Astrocyte (in vitro differentiated cells and primary cell): ENCODE data around the gene SUV39H2. TPM values are rescaled to one million over a fixed set of nuclear protein-coding genes. Genes with fewer than 3 reads are reported as not detected.

Source experiments
- DNase-seq: peaks from one replicate; pipeline ENCODE4 v3.0.0-alpha.2; 2010; ENCODE audit warnings: low read depth
- FAIRE-seq: peaks from 2 replicates; lab custom pipeline; 2011; peaks lifted over from hg19 to GRCh38; lab: Jason Lieb, UNC
- H2AFZ ChIP-seq: 2 replicates; pipeline ENCODE4 v1.6.0; 2012; ENCODE audit warnings: low read depth, low read length, inconsistent platforms
- H3K27ac ChIP-seq: 2 replicates; pipeline ENCODE4 v1.5.1; 2011; ENCODE audit warnings: low read depth, low read length, inconsistent platforms
- H3K27me3 ChIP-seq: 2 replicates; pipeline ENCODE4 v1.6.0; 2011; ENCODE audit warnings: low read length, inconsistent platforms; ENCODE audit not compliant: insufficient read depth
- H3K36me3 ChIP-seq: 2 replicates; pipeline ENCODE4 v1.5.1; 2011; ENCODE audit warnings: low read length, inconsistent platforms; ENCODE audit not compliant: insufficient read depth
- H3K4me1 ChIP-seq: 2 replicates; pipeline ENCODE4 v1.5.1; 2011; ENCODE audit warnings: low read length, inconsistent platforms; ENCODE audit not compliant: insufficient read depth
- H3K4me2 ChIP-seq: 2 replicates; pipeline ENCODE4 v1.6.0; 2012; ENCODE audit warnings: low read length, inconsistent platforms
- H3K4me3 ChIP-seq: 2 replicates; pipeline ENCODE4 v1.5.1; 2011; ENCODE audit warnings: low read depth, mild to moderate bottlenecking, low read length, inconsistent platforms; ENCODE audit not compliant: insufficient read depth
- H3K79me2 ChIP-seq: 2 replicates; pipeline ENCODE4 v1.6.0; 2012; ENCODE audit warnings: mild to moderate bottlenecking, low read length, inconsistent platforms; ENCODE audit not compliant: insufficient read depth
- H3K9ac ChIP-seq: 2 replicates; pipeline ENCODE4 v1.6.0; 2012; ENCODE audit warnings: mild to moderate bottlenecking, low read length, inconsistent platforms
- H3K9me3 ChIP-seq: 2 replicates; pipeline ENCODE4 v1.5.1; 2012; ENCODE audit warnings: low read depth, mild to moderate bottlenecking, low read length, inconsistent platforms; ENCODE audit not compliant: insufficient read depth
- H4K20me1 ChIP-seq: 2 replicates; pipeline ENCODE4 v1.6.0; 2012; ENCODE audit warnings: low read length, inconsistent platforms; ENCODE audit not compliant: insufficient read depth
- H3K27ac Mint-ChIP-seq: one replicate; pipeline ENCODE4 v1.8.0; 2021; ENCODE audit warnings: mild to moderate bottlenecking, mixed read lengths; ENCODE audit not compliant: unreplicated experiment
- H3K27me3 Mint-ChIP-seq: one replicate; pipeline ENCODE4 v1.8.0; 2021; ENCODE audit warnings: low read depth, mixed read lengths; ENCODE audit not compliant: unreplicated experiment
- H3K36me3 Mint-ChIP-seq: one replicate; pipeline ENCODE4 v1.8.0; 2021; ENCODE audit warnings: low read depth, mixed read lengths; ENCODE audit not compliant: unreplicated experiment
- H3K4me1 Mint-ChIP-seq: one replicate; pipeline ENCODE4 v1.8.0; 2021; ENCODE audit warnings: low read depth, mixed read lengths; ENCODE audit not compliant: unreplicated experiment
- H3K4me3 Mint-ChIP-seq: one replicate; pipeline ENCODE4 v1.8.0; 2021; ENCODE audit warnings: mild to moderate bottlenecking, moderate library complexity, mixed read lengths; ENCODE audit not compliant: unreplicated experiment
- H3K9me3 Mint-ChIP-seq: one replicate; pipeline ENCODE4 v1.8.0; 2021; ENCODE audit warnings: mild to moderate bottlenecking, mixed read lengths; ENCODE audit not compliant: unreplicated experiment
- CTCF ChIP-seq: IDR thresholded peaks from 2 replicates; pipeline ENCODE4 v1.5.1; 2011; ENCODE audit warnings: low read depth, mild to moderate bottlenecking, inconsistent platforms, low read length, moderate library complexity; ENCODE audit not compliant: insufficient read depth
- EZH2 ChIP-seq: IDR thresholded peaks from 2 replicates; pipeline ENCODE4 v1.6.1; 2012; ENCODE audit warnings: mild to moderate bottlenecking, low read length, inconsistent platforms; ENCODE audit not compliant: insufficient read depth
- total RNA-seq: library from RNA; stranded (reverse); gene quantifications from 2 replicates; pipeline ENCODE4 v1.2.1, GENCODE V29; 2021

Gene SUV39H2
- total RNA-seq, 1 donor from 2014 or later, result 10.6 TPM

DNA sequence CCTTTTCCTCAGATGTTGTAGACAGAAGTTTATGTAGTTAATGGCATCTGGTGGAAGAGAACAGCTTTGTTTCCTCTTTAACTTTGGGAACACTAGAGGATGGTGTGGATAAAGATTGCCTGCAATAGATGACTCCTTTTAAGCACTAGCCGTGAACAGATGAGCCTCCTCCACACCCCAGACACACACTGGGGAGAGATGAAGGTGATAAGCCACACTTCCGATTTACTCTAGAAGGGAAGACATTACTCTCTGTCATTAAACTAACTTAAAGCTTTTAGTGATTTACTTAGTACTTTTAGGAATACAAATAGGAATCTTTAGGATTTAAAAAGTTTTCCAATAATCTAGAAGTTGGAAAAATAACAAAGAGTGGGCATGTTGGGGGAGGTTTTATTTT is 33.7 kb upstream of the SUV39H2 start:
- no peak overlapping the region for H3K9ac ChIP-seq
- H3K4me1 Mint-ChIP-seq, result no peaks in the 10 kb centered on the region
- H3K4me3 Mint-ChIP-seq, result no peak overlapping the region
- no peak overlapping the region for H3K4me3 ChIP-seq
- no peak for DNase-seq
- no peaks in the 10 kb centered on the region for H3K9me3 Mint-ChIP-seq
- H3K27me3 ChIP-seq, result no peaks in the 10 kb centered on the region
- no peak overlapping the region for H2AFZ ChIP-seq
- peaks cover 40% of the 10 kb centered on the region for H3K36me3 ChIP-seq
- peaks cover 5% of the 10 kb centered on the region for H3K36me3 Mint-ChIP-seq
- H3K9me3 ChIP-seq, result no peaks in the 10 kb centered on the region
- no peak overlapping the region for H3K4me2 ChIP-seq
- H4K20me1 ChIP-seq, result peaks cover 3% of the 10 kb centered on the region
- no peak overlapping the region for H3K27ac Mint-ChIP-seq
- H3K27ac ChIP-seq, result no peak overlapping the region
- H3K4me1 ChIP-seq, result no peaks in the 10 kb centered on the region
- no peaks in the 10 kb centered on the region for H3K27me3 Mint-ChIP-seq
- FAIRE-seq, result no peak
- peaks cover 18% of the 10 kb centered on the region for H3K79me2 ChIP-seq
- no peak for TF ChIP-seq CTCF
- no peak for TF ChIP-seq EZH2

- H3K27me3 ChIP-seq, result no peaks in the 10 kb centered on the region
- no peak overlapping the region for H2AFZ ChIP-seq
- no peaks in the 10 kb centered on the region for H3K4me1 ChIP-seq
- Mint-ChIP-seq H3K4me3 (no peak overlapping the region), H3K36me3 (peaks cover 1% of the 10 kb centered on the region), H3K27me3 (no peaks in the 10 kb centered on the region), H3K9me3 (no peaks in the 10 kb centered on the region), H3K4me1 (no peaks in the 10 kb centered on the region), H3K27ac (no peak overlapping the region)
- no peak for TF ChIP-seq CTCF
- no peak for TF ChIP-seq EZH2
- H3K4me3 ChIP-seq, result no peak overlapping the region
- H3K27ac ChIP-seq, result no peak overlapping the region
- peaks cover 11% of the 10 kb centered on the region for H3K36me3 ChIP-seq
- H3K9me3 ChIP-seq, result no peaks in the 10 kb centered on the region
- H3K9ac ChIP-seq, result no peak overlapping the region
- no peak overlapping the region for H3K4me2 ChIP-seq
- FAIRE-seq (no peak), DNase-seq (no peak)
- no peaks in the 10 kb centered on the region for H4K20me1 ChIP-seq
- H3K79me2 ChIP-seq, result no peaks in the 10 kb centered on the region
Observed at GRCh38 chr10:14852236-14852635, 26.4 kb upstream of the SUV39H2 start.

DNA sequence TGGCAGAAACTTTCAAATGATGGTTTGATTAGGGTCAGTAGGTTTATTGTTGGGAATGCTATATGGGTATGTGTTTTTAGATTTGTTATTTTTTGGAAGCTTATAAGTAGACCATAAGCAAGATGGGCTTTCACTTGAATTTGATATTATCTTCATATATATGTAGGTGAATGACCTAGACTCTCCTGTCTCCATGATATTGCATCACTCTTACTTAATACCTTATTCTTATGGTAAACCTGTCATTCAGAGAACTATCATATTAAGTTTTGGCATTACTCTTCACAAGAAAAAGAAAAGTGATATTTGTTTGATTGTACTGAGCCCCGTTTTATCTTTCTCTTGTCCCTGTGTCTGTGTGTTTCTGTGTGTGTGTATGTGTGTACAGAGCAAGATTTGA is 23.2 kb upstream of the SUV39H2 start:
- Mint-ChIP-seq H3K4me1 (no peaks in the 10 kb centered on the region), H3K27ac (no peak overlapping the region), H3K9me3 (no peaks in the 10 kb centered on the region), H3K27me3 (no peaks in the 10 kb centered on the region), H3K36me3 (peaks cover 5% of the 10 kb centered on the region), H3K4me3 (no peak overlapping the region)
- H3K79me2 ChIP-seq, result no peaks in the 10 kb centered on the region
- H3K9me3 ChIP-seq, result no peaks in the 10 kb centered on the region
- no peak overlapping the region for H3K27ac ChIP-seq
- no peak for TF ChIP-seq EZH2
- no peak for TF ChIP-seq CTCF
- no peaks in the 10 kb centered on the region for H4K20me1 ChIP-seq
- no peaks in the 10 kb centered on the region for H3K27me3 ChIP-seq
- no peak overlapping the region for H2AFZ ChIP-seq
- H3K9ac ChIP-seq, result no peak overlapping the region
- no peak for DNase-seq
- H3K4me1 ChIP-seq, result no peaks in the 10 kb centered on the region
- no peak overlapping the region for H3K4me2 ChIP-seq
- H3K4me3 ChIP-seq, result no peak overlapping the region
- peaks cover 6% of the 10 kb centered on the region for H3K36me3 ChIP-seq
- no peak for FAIRE-seq
